SU-DHL-6 (cell line): ENCODE measurements around the gene COBL.

ENCODE experiments used
- CTCF ChIP-seq: fragments of 200-600 bp; sonication (generic); IDR thresholded peaks from one replicate; pipeline ENCODE4 v1.5.1; 2017; ENCODE audit warnings: antibody characterized with exemption, mild to moderate bottlenecking, low read length, moderate library complexity; ENCODE audit not compliant: insufficient read depth, poor library complexity, severe bottlenecking
- EZH2phosphoT487 ChIP-seq: fragments of 200-600 bp; sonication (generic), shearing (Covaris generic); conservative IDR thresholded peaks from 2 replicates; pipeline ENCODE4 v1.6.1; 2018; ENCODE audit warnings: mild to moderate bottlenecking, antibody characterized with exemption, low read length, moderate library complexity, mixed read lengths

- no peak for TF ChIP-seq CTCF
- no peak for TF ChIP-seq EZH2phosphoT487
Measured at GRCh38 chr7:51038573-51038972, 278.0 kb downstream of the COBL start.
